PC-9 (cell line): ENCODE data around the gene ARHGAP10.

Source experiments
- EZH2 ChIP-seq: fragments of 200-600 bp; sonication (generic); IDR thresholded peaks from 2 replicates; pipeline ENCODE4 v1.8.0; 2017; ENCODE audit warnings: antibody characterized with exemption, low read depth
- TF ChIP-seq, protein P1 (sequence below): fragments of 200-600 bp; sonication (generic); conservative IDR thresholded peaks from 2 replicates; pipeline ENCODE4 v1.6.1; 2017; ENCODE audit warnings: mixed run types, antibody characterized with exemption, mild to moderate bottlenecking, moderate library complexity

- TF ChIP-seq, protein P1, sequence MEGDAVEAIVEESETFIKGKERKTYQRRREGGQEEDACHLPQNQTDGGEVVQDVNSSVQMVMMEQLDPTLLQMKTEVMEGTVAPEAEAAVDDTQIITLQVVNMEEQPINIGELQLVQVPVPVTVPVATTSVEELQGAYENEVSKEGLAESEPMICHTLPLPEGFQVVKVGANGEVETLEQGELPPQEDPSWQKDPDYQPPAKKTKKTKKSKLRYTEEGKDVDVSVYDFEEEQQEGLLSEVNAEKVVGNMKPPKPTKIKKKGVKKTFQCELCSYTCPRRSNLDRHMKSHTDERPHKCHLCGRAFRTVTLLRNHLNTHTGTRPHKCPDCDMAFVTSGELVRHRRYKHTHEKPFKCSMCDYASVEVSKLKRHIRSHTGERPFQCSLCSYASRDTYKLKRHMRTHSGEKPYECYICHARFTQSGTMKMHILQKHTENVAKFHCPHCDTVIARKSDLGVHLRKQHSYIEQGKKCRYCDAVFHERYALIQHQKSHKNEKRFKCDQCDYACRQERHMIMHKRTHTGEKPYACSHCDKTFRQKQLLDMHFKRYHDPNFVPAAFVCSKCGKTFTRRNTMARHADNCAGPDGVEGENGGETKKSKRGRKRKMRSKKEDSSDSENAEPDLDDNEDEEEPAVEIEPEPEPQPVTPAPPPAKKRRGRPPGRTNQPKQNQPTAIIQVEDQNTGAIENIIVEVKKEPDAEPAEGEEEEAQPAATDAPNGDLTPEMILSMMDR: no peak
- no peak for TF ChIP-seq EZH2
Observed at GRCh38 chr4:147848634-147849033, 116.7 kb downstream of the ARHGAP10 start.
